SU-DHL-6 (cell line): ENCODE results near the gene RAD51B.

Source experiments
- H2AFZ ChIP-seq: fragments of 200-600 bp; sonication (generic); 2 replicates; pipeline ENCODE4 v1.6.1; 2014; ENCODE audit warnings: low read depth, mild to moderate bottlenecking, moderate library complexity, mixed read lengths, antibody characterized with exemption, low read length; ENCODE audit not compliant: severe bottlenecking
- H3F3A ChIP-seq: fragments of 200-600 bp; shearing (Covaris generic); 2 replicates; pipeline ENCODE4 v1.6.0; 2016; ENCODE audit warnings: antibody characterized with exemption, mild to moderate bottlenecking; ENCODE audit not compliant: insufficient read depth
- H3K27ac ChIP-seq: fragments of 200-600 bp; sonication (generic); 2 replicates; pipeline ENCODE4 v1.5.1; 2016; ENCODE audit warnings: low read depth, mild to moderate bottlenecking, low read length, moderate library complexity, mixed read lengths
- H3K27me3 ChIP-seq: fragments of 200-600 bp; sonication (generic), shearing (Covaris generic); 2 replicates; pipeline ENCODE4 v1.6.0; 2014; ENCODE audit warnings: mild to moderate bottlenecking, low read length
- H3K36me3 ChIP-seq: fragments of 200-600 bp; sonication (generic); 2 replicates; pipeline ENCODE4 v1.6.1; 2014; ENCODE audit warnings: mild to moderate bottlenecking, low read length, mixed read lengths
- H3K4me2 ChIP-seq: fragments of 300-600, 200-600 bp; shearing (Covaris generic), sonication (generic); 2 replicates; pipeline ENCODE4 v1.6.0; 2014; ENCODE audit warnings: low read length, low read depth, mild to moderate bottlenecking; ENCODE audit not compliant: poor library complexity, severe bottlenecking
- H3K4me3 ChIP-seq: fragments of 200-600 bp; sonication (generic); 2 replicates; pipeline ENCODE4 v1.5.1; 2014; ENCODE audit warnings: antibody characterized with exemption, low read length, mild to moderate bottlenecking, mixed read lengths; ENCODE audit not compliant: insufficient read depth, poor library complexity, severe bottlenecking
- H3K79me2 ChIP-seq: fragments of 200-600 bp; sonication (generic); 2 replicates; pipeline ENCODE4 v1.6.1; 2014; ENCODE audit warnings: mild to moderate bottlenecking, low read length, moderate library complexity; ENCODE audit not compliant: insufficient read depth
- H3K9ac ChIP-seq: fragments of 200-600 bp; sonication (generic); 2 replicates; pipeline ENCODE4 v1.7.0; 2014; ENCODE audit warnings: mild to moderate bottlenecking, low read length
- H3K9me2 ChIP-seq: fragments of 200-600 bp; sonication (generic); replicated peaks from 2 replicates; pipeline ENCODE4 v1.6.1; 2014; ENCODE audit warnings: low read length; ENCODE audit not compliant: insufficient read depth
- H3K9me3 ChIP-seq: fragments of 200-600 bp; sonication (generic); 2 replicates; pipeline ENCODE4 v1.6.1; 2014; ENCODE audit warnings: low read length, mixed read lengths; ENCODE audit not compliant: insufficient read depth
- H4K20me1 ChIP-seq: fragments of 200-600 bp; sonication (generic); 2 replicates; pipeline ENCODE4 v1.6.1; 2014; ENCODE audit warnings: low read depth, mild to moderate bottlenecking, antibody characterized with exemption, low read length, moderate library complexity, mixed read lengths
- CTCF ChIP-seq: fragments of 200-600 bp; sonication (generic); IDR thresholded peaks from one replicate; pipeline ENCODE4 v1.5.1; 2017; ENCODE audit warnings: antibody characterized with exemption, mild to moderate bottlenecking, low read length, moderate library complexity; ENCODE audit not compliant: insufficient read depth, poor library complexity, severe bottlenecking
- EZH2phosphoT487 ChIP-seq: fragments of 200-600 bp; sonication (generic), shearing (Covaris generic); conservative IDR thresholded peaks from 2 replicates; pipeline ENCODE4 v1.6.1; 2018; ENCODE audit warnings: mild to moderate bottlenecking, antibody characterized with exemption, low read length, moderate library complexity, mixed read lengths

The RAD51B gene

DNA sequence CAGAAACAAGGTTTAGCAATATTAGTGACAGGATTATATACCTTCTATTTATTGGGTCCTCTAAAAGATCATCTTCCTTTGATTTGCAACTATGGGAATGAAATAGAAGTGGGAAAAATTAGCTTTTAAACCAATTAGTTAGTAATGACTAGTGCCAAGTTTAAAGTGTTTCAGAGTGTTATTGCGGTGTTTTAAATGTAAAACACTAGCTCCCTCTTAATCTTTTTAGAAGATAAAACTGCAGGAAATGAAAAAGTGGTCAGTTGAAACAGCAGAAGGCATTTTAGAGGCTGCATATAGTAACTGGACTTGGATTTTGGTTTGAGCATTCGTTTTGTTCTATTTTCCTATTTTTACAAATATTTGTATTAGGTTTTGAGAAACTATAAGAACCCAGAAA is 286.2 kb downstream of the RAD51B start:
- no peak overlapping the region for H2AFZ ChIP-seq
- no peaks in the 10 kb centered on the region for H3F3A ChIP-seq
- no peak overlapping the region for H3K27ac ChIP-seq
- H3K36me3 ChIP-seq = no peaks in the 10 kb centered on the region
- no peaks in the 10 kb centered on the region for H3K79me2 ChIP-seq
- no peak overlapping the region for H3K4me3 ChIP-seq
- no peaks in the 10 kb centered on the region for H4K20me1 ChIP-seq
- H3K27me3 ChIP-seq = no peaks in the 10 kb centered on the region
- no peak for TF ChIP-seq CTCF
- no peaks in the 10 kb centered on the region for H3K9me2 ChIP-seq
- H3K9ac ChIP-seq = no peak overlapping the region
- no peak overlapping the region for H3K4me2 ChIP-seq
- H3K9me3 ChIP-seq = peaks cover 19% of the 10 kb centered on the region

- Histone ChIP-seq H3K27ac (no peak overlapping the region), H3F3A (no peaks in the 10 kb centered on the region), H3K4me2 (no peak overlapping the region), H3K4me3 (no peak overlapping the region), H3K27me3 (no peaks in the 10 kb centered on the region), H3K79me2 (no peaks in the 10 kb centered on the region), H3K36me3 (no peaks in the 10 kb centered on the region), H3K9me2 (no peaks in the 10 kb centered on the region), H2AFZ (no peak overlapping the region), H3K9me3 (peaks cover 14% of the 10 kb centered on the region), H3K9ac (no peak overlapping the region), H4K20me1 (no peaks in the 10 kb centered on the region)
- TF ChIP-seq CTCF (no peak), EZH2phosphoT487 (no peak)
These were observed 286.9 kb downstream of the RAD51B start for GRCh38 chr14:68106456-68106855.

DNA sequence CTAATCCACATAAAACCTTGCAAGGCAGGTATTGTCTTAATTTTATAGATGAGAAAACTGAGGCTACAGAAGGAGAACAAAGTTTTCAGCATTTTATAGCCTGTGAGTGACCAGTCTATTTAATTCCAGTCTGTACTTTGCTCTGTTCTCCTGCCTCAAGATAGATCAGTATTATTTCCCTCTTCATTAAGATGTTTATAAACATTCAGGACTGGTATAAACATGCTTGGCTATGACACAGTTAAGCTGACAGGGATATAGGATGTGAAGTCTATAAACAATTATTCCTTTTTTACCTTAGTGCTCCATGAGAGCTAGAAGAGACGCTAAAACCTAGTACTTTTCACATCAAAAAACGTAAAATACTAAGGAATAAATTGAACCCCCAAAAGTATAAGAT is 287.3 kb downstream of the RAD51B start:
- H3K27me3 ChIP-seq = no peaks in the 10 kb centered on the region
- no peak overlapping the region for H3K27ac ChIP-seq
- H4K20me1 ChIP-seq = no peaks in the 10 kb centered on the region
- H3K36me3 ChIP-seq = no peaks in the 10 kb centered on the region
- no peaks in the 10 kb centered on the region for H3K9me2 ChIP-seq
- H3K79me2 ChIP-seq = no peaks in the 10 kb centered on the region
- H2AFZ ChIP-seq = no peak overlapping the region
- H3K4me2 ChIP-seq = no peak overlapping the region
- no peak overlapping the region for H3K9ac ChIP-seq
- H3F3A ChIP-seq = no peaks in the 10 kb centered on the region
- no peak for TF ChIP-seq EZH2phosphoT487
- no peak for TF ChIP-seq CTCF
- H3K9me3 ChIP-seq = peaks cover 10% of the 10 kb centered on the region
- no peak overlapping the region for H3K4me3 ChIP-seq
